ENCODE measurements around the gene GRK3.
"Not testable (repeated sequence)": the region's sequence is repeated elsewhere in the genome, so short reads cannot be mapped to it uniquely, and the experiment has no call there.

The GRK3 gene

DNA sequence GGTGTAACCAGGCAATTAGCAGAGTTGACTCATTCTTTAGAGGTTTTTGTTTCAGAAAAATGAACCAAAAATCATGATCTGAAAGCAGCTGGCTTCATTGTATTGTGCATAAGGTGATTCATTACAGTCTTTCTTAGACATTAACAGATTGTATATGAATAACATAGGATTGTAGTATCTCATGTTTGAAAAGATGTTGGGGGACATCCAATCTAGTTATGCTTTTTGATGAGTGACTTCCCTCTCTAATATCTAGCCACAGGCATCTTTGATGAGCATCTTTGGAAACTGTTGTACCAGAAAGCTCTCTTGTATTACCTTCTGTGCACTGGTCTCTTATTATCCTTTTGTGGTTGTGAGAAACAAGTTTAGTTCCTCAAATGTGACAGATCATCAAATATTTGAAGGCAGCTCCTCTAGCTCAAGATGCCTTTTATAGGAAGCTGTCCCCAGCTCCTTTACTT is 8.3 kb downstream of the GRK3 start:
- DNase-seq (ENCODE audit: low read depth), result no peak

DNA sequence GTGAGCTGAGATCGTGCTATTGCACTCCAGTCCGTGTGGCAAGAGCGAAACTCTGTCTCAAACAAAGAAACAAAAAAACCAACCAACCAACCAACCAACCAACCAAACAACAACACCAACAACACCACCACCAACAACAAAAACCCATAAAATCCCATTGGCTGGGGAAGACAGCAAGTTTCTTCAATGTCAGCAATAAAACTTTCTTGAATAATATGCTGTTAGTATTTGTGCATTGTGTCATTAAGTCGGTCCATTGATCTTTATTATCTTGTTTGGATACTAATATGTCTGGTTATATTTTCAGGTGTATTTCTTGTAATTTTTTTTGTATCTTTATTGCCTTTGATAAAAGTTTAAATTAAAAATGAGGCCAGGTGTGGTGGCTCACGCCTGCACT is 9.4 kb downstream of the GRK3 start:
- DNase-seq (ENCODE audit: low read depth), result no peak

DNA sequence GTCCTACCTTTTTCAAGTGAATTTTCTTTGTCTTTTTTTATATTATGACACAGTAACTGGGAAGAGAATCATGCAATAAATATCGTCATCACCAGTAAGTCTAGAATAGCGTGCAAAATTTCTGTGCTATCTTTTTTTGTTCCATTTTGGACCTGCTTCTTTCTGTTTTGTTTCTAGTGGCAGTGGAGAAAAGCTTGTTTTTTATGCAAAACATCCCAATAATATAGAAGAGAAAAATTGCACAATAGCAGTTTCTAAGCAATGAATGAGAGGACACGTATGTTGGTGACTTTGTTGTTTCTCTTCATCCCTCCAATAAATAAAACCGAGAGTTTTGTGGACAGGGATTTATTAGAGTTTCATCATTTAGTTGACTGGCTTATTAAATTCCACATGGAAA is 10.3 kb downstream of the GRK3 start:
- DNase-seq (ENCODE audit: low read depth), result no peak

DNA sequence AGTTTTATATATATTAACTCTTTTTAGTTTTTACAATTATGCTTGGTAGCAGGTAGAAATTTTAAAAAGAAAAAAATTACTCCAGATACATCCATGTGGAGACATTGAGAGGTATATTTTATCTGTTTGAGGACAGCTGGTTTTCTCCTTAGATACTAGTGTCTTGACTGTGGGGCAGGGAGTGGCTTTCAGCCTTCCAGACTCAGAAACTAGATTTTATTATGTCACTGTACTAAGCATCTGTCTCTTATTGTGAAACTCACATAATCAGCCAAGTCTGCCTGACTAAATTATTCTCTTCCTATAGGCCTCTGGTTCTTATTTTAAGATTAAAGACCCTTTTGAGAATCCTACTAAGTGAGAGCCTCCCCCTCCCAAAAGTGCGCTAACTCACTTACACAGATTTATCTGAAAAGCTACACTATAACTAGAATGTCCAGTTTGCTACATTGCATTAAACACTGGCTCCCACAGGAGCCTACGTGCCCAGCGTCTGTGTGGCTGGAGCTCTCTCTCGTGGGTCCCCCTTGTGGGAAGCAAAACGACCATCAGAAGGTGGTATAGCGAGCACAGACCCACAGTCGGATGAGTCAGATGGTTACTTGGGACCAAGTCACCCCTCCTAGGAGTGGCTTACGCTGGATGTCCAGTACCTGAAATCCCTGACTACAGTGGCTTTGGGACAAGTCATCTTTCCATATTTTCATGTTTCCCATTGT is 11.4 kb downstream of the GRK3 start:
- not testable (repeated sequence) for DNase-seq (ENCODE audit: low read depth)

DNA sequence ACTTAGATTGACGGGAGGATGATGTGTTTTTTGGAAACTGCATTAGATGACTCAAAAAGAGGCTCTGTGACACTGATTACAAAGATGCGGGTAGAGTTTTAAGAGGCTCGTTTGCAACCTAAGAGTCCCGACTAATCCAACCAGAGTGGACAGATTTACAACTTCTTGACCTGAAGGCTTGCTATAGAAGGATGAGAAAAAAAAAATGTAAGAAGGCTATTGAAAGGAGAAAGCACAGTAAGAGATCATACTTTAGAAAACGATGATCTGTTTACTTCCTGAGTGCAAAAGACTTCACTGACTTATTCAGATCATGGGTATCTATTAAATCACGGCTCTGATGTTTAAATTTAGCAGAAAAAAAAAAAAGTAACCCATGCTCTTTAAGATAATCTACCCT is 17.0 kb downstream of the GRK3 start:
- DNase-seq (ENCODE audit: low read depth), result not testable (repeated sequence)

DNA sequence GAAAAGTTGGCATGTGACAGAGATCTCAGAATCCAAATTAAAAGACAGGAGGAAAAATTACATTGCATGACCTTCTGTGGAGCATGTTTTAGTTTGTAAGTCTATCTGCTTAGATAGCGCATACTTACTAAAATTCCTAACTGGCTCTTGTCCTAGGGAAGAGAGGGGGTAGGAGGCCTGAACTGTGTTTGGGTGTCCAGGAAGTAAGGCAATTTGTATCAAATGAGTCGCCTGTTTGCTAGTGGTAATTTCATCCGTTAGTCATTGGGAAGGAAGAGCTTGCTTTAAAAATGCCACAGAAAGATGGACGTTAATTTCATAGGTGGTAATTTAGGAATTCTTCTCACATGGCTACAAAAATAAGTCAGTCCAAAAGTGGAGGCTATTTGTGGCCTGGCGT is 18.5 kb downstream of the GRK3 start:
- no peak for DNase-seq (ENCODE audit: low read depth)

DNA sequence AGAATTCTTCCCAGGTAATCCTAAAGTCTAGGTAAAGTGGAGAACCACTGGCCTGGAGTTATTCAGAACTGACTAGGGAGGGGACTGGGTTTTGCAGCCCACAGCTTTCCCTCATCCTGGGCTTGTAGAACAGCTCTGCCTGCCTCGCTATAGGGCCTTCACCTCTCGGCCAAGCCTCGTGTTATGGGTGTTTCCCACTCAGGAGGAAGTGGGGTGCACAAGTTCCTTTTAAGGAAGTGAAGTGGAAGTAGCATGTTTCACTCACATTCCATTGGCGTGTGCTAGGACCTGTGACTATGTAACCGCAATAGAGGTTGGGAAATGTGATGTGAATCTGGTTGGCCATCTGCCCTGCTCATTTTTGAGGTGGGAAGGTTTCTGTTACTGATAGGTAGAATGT is 20.5 kb downstream of the GRK3 start:
- not testable (repeated sequence) for DNase-seq (ENCODE audit: low read depth)

DNA sequence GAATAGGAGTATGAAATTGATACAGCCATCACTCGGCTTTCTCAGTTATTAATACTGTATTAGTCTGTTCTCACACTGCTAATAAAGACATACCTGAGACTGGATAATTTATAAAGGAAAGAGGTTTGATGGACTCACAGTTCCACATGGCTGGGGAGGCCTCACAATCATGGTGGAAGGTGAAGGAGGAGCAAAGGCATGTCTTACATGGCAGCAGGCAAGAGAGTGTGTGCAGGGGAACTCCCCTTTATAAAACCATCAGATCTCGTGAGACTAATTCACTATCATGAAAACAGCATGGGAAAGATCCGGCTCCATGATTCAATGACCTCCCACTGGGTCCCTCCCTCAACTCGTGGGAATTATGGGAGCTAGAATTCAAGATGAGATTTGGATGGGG is 25.2 kb downstream of the GRK3 start:
- not testable (repeated sequence) for DNase-seq (ENCODE audit: low read depth)

DNA sequence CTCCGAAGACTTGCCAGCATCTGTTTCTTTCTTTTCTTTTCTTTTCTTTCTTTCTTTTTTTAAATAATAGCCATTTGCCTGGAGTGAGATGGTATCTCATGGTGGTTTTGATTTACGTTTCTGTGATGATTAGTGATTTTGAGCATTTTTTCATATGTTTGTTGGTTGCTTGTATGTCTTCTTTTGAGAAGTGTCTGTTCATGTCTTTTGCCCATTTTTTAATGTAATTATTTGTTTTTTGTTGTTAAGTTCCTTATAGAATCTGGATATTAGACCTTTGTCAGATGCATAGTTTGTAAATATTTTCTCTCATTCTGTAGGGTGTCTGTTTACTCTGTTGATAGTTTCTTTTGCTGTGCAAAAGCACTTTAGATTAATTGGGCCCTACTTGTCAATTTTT is 28.8 kb downstream of the GRK3 start:
- not testable (repeated sequence) for DNase-seq (ENCODE audit: low read depth)

DNA sequence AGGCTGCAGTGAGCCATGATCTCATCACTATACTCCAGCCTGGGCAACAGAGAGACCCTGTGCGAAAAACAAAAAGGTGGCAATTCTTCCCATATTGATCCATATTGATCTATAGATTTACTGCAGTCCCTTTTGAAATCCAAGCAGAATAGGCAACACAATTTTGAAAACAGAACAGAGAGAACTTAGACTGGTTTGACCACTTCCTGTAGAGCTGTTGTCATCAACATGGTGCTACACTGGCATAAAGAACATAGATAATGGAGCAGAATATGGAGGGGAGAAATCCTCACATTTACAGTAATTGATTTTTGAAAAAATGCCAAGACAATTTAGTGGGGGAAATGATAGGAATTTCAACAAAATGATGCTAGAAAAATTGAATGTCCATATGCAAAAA is 34.1 kb downstream of the GRK3 start:
- DNase-seq (ENCODE audit: low read depth), result no peak

DNA sequence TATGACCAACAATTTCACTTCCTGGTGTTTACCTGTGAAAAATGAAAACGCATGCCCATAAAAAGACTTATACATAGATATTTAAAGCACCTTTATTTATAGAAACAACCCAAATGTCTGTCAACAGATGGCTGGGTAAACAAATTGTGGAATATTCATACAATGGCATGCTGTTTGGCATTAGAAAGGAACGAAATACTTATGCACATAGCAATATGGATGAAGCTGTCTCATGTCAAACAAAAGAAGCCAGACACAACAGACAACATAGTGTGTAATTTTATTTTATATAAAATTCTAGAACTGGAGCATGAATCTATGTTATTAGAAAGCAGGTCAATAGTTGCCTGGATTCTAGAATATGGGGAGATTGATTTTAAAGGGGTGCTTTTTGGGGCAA is 38.0 kb downstream of the GRK3 start:
- no peak for DNase-seq (ENCODE audit: low read depth)

DNA sequence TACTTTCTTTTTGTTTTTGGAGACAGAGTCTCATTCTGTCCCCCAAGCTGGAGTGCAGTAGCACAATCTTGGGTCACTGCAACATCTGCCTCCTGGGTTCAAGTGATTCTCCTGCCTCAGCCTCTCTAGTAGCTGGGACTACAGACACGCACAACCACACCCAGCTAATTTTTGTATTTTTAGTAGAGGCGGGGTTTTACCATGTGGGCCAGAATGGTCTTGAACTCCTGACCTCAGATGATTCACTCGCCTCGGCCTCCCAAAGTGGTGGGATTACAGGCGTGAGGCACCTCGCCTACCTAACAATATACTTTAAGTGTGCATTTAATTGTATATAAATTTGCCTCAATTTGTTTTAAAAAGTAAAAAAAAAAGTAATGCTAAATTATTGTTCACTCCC is 38.4 kb downstream of the GRK3 start:
- DNase-seq (ENCODE audit: low read depth), result no peak

DNA sequence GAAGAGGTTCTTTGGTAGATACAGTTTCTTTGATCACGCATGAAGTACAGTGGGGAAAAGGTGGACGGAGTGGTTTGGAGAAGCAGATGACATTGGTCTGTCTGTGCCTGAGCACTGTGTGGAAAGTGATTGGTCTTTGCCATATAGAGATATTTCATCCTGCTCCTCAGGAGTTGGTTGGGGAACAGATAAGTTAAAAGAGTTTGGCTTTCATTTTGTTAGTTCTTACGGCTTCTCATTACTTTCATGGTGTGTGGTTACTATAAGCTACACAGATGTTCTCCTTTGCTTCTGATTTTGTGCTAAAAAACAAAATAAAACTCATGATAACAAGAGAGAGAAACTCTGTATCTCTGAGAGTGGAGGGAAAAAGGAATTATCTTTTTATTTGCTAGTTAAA is 40.7 kb downstream of the GRK3 start:
- not testable (repeated sequence) for DNase-seq (ENCODE audit: low read depth)

DNA sequence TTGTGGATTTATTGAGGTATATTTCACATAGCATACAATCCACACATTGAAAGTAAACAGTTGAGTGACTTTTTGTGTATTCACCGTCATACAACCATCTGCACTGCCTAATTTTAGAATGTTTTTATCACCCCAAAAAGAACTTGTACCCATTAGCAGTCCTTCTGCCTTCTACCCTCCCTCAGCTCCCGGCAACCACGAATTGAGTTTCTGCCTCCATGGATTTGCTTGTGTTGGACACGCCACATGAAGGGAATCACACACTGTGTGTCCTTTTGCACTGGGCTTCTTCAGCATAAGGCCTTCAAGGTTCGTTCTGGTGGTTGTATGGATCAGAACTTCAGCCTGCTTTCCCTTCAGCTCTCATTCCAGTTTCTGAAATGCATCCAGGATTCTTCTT is 41.1 kb downstream of the GRK3 start:
- DNase-seq (ENCODE audit: low read depth), result not testable (repeated sequence)

DNA sequence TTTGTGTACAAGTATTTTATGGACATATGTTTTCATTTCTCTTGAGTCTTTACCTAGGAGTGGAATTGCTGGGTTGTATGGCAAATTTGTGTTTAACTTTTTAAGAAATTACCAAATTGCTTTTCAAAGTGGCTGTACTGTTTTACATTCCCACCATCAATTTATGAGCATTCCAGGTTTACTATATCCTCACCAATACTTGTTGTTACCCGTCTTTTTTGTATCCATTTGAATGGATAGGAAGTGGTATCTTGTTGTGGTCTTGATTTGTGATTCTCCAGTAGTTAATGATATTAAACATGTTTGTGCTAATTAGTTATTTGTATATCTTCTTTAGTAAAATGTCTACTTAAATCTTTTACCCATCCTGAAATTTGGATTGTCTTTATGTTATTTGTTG is 46.8 kb downstream of the GRK3 start:
- DNase-seq (ENCODE audit: low read depth), result not testable (repeated sequence)

DNA sequence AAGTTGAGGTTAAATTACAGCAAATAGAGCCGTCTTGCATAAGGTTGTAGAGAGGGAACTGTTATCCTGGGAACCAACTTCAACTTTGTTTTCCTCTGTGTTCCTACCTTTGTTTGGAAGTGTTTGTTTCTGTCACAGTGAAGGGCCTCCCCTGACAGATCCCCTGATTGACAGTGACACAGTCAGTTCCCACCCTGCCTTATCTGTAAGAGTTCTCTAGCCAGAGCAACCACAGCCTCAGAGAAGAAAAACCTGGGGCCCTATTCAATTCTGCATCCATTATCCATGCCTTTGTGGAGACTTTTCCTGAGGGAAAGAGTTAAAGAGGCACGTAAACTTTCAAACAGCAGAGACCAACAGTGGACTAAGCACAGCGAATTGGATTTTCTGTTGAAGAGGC is 48.7 kb downstream of the GRK3 start:
- DNase-seq (ENCODE audit: low read depth), result not testable (repeated sequence)

DNA sequence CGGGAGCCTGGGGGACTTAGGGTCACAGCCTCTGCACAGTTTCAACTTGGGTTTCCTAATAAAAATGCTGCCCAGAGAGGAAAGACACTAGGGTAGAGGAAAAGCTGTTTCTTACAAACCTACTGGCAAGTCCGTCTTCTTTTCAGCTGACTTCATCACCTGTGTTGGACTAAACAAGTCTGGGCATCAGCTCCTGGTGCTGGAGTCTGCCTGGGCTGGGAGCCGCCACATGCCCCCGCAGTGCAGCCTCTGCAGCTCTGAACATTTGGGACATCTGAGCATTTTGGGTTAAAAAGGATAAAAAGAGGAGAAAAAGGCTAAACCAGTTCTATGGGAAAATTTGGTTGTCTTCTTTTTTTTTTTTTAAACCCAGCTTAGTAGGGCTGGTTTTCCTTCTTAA is 49.1 kb downstream of the GRK3 start:
- not testable (repeated sequence) for DNase-seq (ENCODE audit: low read depth)

DNA sequence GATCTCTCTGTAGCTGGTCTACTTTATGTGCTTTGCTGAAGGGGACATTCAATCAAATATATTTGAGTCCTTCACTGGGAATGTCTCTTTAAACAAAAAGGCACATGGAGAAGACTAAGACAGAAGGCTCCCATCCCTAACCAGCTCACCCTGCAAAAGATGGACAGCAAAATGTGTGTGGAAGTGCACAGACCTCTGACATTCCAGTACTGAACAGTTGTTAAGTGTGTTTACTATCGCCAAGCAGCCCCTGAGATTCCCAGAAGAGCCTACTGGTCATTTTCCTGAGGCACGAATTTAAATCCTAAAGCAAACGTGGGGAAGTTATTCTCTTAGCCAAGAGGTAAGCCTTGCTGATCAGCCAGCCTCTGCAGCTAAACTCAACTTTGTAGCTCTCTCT is 50.3 kb downstream of the GRK3 start:
- DNase-seq (ENCODE audit: low read depth), result not testable (repeated sequence)

DNA sequence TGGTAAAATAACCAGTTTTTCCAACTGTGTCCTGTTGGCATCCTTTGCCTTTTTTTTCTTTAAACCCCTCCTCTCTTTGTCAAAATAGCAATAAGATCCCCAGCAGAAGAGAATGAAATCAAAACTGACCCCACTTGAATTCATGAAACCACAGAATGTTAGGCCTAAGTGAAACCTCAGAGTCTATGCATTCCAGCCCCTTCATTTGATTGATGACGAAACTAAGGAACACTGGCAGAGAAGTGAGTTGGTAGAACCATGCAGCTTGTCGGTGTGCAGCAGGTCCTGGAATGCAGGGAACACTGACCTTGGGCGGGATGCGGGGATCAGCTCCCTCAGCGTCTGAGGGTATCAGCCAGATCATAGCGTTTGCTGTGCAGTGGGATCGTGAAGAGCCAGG is 57.5 kb downstream of the GRK3 start:
- DNase-seq (ENCODE audit: low read depth), result no peak

DNA sequence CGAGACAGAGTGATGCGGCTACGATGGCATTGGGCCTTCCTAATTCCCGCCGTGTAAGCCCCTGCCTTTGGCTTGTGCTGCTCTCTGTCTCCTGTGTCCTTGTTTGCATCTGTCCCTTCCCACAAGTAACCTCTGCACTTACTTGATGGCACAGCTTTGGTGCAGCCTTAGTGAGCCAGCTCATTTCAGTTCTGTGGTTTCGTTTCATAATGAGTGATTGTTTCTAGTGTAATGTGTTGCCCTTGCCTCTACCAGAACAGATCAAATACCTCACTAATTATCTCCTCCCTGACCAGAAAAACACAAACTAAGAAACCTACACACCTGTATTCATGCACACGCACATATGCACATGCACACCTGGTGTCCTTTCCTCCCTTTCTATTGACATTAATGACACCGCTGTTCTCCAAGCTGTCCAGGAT is 58.8 kb downstream of the GRK3 start:
- no peak for DNase-seq (ENCODE audit: low read depth)

DNA sequence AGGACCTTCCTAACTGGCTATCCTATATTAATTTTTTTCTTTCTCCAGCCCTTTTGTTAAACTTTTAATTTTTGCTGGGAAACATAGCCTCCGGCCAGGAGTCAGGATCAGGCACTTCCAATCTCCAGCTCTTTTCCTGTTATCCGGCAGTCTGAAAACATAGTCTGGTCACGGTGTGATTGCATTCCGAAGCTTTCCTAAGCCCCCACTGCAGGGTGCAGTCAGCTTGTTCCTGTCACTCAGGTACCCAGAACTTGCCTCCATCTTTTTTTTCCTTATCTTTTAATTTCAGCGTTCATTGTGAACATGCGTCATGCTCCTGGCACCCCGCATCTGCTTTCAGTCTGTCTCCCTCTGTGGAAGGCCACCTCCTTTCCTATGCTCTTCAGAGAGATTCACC is 59.4 kb downstream of the GRK3 start:
- DNase-seq (ENCODE audit: low read depth), result no peak

DNA sequence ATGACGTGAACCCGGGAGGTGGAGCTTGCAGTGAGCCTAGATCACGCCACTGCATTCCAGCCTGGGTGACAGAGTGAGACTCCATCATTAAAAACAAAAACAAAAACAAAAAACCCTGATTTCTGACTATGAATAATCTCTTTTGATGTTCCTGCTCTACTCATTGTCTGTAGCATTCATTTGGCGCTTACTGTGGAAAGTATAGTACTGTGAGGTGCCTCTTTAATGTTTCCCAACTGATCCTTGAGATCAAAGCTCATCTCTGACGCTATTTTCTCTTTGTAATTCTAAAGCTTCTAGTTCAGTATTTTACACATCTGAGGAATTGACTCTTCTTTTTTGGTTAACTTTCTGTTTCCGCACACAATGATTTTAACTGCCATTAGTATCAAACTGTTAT is 60.0 kb downstream of the GRK3 start:
- no peak for DNase-seq (ENCODE audit: low read depth)

DNA sequence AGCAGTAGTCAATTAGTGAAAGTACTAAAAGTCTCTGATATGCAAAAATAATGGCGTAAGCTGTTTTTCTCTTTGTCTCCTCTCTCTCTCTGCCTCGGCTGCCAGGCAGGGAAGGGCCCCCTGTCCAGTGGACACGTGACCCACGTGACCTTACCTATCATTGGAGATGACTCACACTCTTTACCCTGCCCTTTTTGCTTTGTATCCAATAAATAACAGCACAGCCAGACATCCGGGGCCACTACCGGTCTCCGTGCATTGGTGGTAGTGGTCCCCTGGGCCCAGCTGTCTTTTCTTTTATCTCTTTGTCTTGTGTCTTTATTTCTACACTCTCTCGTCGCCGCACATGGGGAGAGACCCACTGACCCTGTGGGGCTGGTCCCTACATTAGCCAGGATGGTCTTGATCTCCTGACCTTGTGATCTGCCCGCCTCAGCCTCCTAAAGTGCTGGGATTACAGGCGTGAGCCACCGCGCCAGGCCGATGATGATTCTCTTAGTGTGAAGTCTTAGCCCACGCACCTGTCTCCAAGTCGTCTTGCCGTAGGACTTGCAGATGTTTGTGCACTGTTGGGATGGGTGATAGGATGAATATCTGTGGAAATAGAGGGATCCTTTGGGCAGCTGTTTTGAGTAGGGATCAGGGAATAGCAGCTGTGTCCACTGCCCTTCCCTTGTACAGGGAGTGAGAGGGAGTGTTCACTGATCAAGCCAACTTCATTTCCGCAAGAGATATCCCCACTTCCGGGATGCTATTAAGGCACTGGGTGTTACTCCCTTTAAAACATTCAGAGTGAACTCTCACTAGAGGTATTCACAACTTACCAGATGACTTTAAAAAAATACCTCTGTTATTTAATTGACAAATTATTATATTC is 61.5 kb downstream of the GRK3 start:
- DNase-seq (ENCODE audit: low read depth), result not testable (repeated sequence)
